H1 (cell line): ENCODE results near the gene RNF41. TPM values are rescaled to one million over a fixed set of nuclear protein-coding genes. Genes with fewer than 3 reads are reported as not detected.

Experiments used
- EGR1 ChIP-seq: IDR thresholded peaks from 2 replicates; pipeline ENCODE4 v1.6.1; 2011; ENCODE audit warnings: low read depth, low read length, borderline replicate concordance
- JUN ChIP-seq: IDR thresholded peaks from 2 replicates; pipeline ENCODE4 v1.6.1; 2011; ENCODE audit warnings: low read depth, mild to moderate bottlenecking, improper control_type of control experiment, low read length
- SAP30 ChIP-seq: fragments of 300-600 bp; sonication (generic); IDR thresholded peaks from 2 replicates; pipeline ENCODE4 v1.7.1; 2012; ENCODE audit warnings: low read length, moderate library complexity, mild to moderate bottlenecking, inconsistent platforms; ENCODE audit not compliant: insufficient read depth, insufficient replicate concordance
- polyA plus RNA-seq, 7 experiments: library from polyadenylated mRNA; depleted of rRNA in 3 of 7; stranded (reverse) in 5 of 7; unstranded in 2 of 7; fragments of >200 nt in 5 of 7; fragments of 200-250 nt in 2 of 7; gene quantifications; 1 replicate in 5 of 7; 2 replicates in 1 of 7; 4 replicates in 1 of 7; pipeline versions ENCODE4 v1.2.1 to v1.2.3, GENCODE V29; 2011 to 2013; ENCODE audit warnings: missing spikeins in 2 of 7, mixed read lengths in 2 of 7
- total RNA-seq: library from RNA; stranded (reverse); fragmentation: NEBNext Ultra II Directional; extraction: Animal tissue kit (Norgen Biotek cat#: 25700); gene quantifications from 2 replicates; pipeline ENCODE4 v1.2.1, GENCODE V29; 2021
- TF ChIP-seq, protein P1 (sequence below): IDR thresholded peaks from 2 replicates; pipeline ENCODE4 v1.6.1; 2011; ENCODE audit warnings: low read depth, mild to moderate bottlenecking, low read length; ENCODE audit not compliant: insufficient read depth
- TF ChIP-seq, protein P2 (sequence below): IDR thresholded peaks from 2 replicates; pipeline ENCODE4 v1.6.1; 2012; ENCODE audit warnings: inconsistent platforms
- TF ChIP-seq, protein P3 (sequence below): IDR thresholded peaks from 2 replicates; pipeline ENCODE4 v1.6.1; 2012; ENCODE audit warnings: low read length, inconsistent platforms

RNF41 gene
- total and polyA plus RNA-seq, 2 of the 8 experiments (the other 6 are each of a cell fraction or from before 2014, with no cell fraction given): 55.5 to 98.6 TPM

DNA sequence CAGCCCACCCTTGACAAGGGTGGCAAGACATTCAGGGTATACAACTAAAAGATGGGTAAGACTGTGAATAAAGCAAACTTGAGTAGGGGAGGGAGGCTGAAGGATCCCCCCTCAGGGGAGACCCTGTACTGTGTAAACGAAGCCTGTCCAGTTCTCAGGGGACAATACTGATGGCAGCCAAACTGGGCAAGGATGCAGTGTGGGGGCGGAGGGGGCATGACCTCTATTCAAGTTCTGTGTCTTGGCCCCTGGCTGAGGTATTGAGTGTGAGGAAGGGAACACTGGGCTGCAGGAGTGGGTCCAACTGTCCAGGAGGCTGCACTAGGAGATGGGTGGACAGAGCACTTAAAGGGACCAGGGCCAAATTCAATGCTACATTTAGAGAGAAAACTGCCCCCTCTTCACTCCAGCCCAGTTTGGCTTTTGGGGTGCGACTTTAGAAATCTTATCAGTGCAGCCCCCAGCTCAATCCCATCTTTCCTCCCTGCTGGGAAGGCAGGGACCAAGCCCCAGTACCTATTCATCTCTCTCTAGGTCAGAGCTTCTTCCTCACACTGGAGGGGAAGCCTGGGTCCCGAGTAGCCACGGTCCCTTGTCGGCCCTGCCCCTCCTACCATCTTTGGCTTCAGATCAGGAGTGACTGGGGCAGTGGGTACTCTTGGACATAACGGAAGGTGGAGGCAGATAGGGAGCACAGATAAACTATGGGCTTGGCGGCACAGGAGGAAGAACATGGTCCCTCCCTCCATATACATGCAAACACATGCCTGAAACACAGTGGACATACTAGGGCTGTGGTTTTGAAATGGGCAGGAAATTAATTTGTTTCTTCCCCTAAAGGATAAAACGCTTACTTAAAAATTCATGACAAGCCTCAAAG is 19.9 kb upstream of the RNF41 start (continued):
- TF ChIP-seq, protein P1, sequence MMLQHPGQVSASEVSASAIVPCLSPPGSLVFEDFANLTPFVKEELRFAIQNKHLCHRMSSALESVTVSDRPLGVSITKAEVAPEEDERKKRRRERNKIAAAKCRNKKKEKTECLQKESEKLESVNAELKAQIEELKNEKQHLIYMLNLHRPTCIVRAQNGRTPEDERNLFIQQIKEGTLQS: no peak
- no peak for TF ChIP-seq JUN
- TF ChIP-seq, protein P2, sequence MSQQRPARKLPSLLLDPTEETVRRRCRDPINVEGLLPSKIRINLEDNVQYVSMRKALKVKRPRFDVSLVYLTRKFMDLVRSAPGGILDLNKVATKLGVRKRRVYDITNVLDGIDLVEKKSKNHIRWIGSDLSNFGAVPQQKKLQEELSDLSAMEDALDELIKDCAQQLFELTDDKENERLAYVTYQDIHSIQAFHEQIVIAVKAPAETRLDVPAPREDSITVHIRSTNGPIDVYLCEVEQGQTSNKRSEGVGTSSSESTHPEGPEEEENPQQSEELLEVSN: no peak
- TF ChIP-seq EGR1: no peak
- TF ChIP-seq SAP30: no peak
- TF ChIP-seq, protein P3, sequence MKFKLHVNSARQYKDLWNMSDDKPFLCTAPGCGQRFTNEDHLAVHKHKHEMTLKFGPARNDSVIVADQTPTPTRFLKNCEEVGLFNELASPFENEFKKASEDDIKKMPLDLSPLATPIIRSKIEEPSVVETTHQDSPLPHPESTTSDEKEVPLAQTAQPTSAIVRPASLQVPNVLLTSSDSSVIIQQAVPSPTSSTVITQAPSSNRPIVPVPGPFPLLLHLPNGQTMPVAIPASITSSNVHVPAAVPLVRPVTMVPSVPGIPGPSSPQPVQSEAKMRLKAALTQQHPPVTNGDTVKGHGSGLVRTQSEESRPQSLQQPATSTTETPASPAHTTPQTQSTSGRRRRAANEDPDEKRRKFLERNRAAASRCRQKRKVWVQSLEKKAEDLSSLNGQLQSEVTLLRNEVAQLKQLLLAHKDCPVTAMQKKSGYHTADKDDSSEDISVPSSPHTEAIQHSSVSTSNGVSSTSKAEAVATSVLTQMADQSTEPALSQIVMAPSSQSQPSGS: no peak
